ENCODE measurements around the gene MID1.

Gene MID1

DNA sequence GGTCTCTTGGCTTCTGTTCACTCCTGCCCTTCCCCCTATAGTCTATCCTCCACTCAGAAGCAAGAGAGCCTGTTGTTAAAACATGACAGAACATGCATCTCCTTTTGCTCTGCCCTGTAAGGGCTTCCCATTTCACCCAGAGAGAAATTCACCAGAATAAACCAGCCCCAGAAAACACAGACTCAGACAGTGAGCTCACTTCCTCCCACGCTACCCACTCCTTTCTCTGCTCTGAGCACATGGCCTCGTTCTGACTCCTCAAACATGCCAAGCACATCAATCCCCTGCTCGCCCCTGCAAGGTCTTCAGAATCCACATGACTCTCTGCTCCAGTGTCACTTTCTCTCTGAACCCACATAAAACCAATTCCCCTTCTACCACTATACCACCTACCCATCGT is 50.4 kb downstream of the MID1 start:
- Histone ChIP-seq H3K4me1 (ENCODE audit: control insufficient read depth in 5 of 5, insufficient read depth in 5 of 5, low read length in 5 of 5) (peaks cover 0 to 13% (median 9%) of the 10 kb centered on the region in 5 donors), H3K36me3 (ENCODE audit: control insufficient read depth in 5 of 5, insufficient read depth in 5 of 5, low read length in 5 of 5) (peaks cover 0 to 7% (median 7%) of the 10 kb centered on the region in 5 donors), H3K27ac (ENCODE audit: low read depth, low read length) (no peak overlapping the region), H3K4me3 (ENCODE audit: low read depth in 1 of 5, low read length in 5 of 5) (no peak overlapping the region), H3K27me3 (ENCODE audit: control insufficient read depth in 5 of 5, insufficient read depth in 4 of 5, low read length in 5 of 5) (no peaks in the 10 kb centered on the region), H3K9me3 (ENCODE audit: control insufficient read depth in 5 of 5, low read length in 5 of 5) (peaks cover 0 to 14% (median 7%) of the 10 kb centered on the region in 5 donors), H3K9ac (ENCODE audit: low read length in 5 of 5) (no peak overlapping the region)

DNA sequence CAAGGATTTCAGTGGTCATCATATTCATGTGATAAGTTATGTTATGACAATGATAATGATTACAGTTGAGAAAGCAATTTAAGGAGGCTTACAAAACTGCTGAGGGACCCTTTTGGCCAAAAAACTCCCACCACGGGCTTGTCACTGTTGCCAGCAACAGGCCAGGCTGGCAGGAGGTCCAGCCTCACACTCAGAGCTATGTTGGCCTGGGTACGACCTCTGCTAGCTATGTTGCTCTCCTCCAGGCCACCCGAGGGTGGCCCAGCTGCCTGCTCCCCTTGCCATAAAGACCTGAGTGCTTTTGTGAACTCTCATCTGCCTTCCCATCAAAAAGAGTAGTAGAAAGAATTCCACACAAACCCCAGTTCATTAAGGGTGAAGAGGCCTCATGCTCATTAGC is 52.0 kb downstream of the MID1 start:
- no peak overlapping the region for H3K9ac ChIP-seq (ENCODE audit: low read length in 5 of 5)
- H3K36me3 ChIP-seq (ENCODE audit: control insufficient read depth in 5 of 5, insufficient read depth in 5 of 5, low read length in 5 of 5) = peaks cover 0 to 7% (median 7%) of the 10 kb centered on the region in 5 donors
- no peak overlapping the region for H3K27ac ChIP-seq (ENCODE audit: low read depth, low read length)
- no peak overlapping the region for H3K4me3 ChIP-seq (ENCODE audit: low read depth in 1 of 5, low read length in 5 of 5)
- H3K9me3 ChIP-seq (ENCODE audit: control insufficient read depth in 5 of 5, low read length in 5 of 5) = peaks cover 0 to 5% (median 3%) of the 10 kb centered on the region in 5 donors
- H3K27me3 ChIP-seq (ENCODE audit: control insufficient read depth in 5 of 5, insufficient read depth in 4 of 5, low read length in 5 of 5) = no peaks in the 10 kb centered on the region
- H3K4me1 ChIP-seq (ENCODE audit: control insufficient read depth in 5 of 5, insufficient read depth in 5 of 5, low read length in 5 of 5) = peaks cover 0 to 12% (median 9%) of the 10 kb centered on the region in 5 donors

GRCh38 chrX:10567136-10567535 is 53.2 kb downstream of the MID1 start:
- Histone ChIP-seq H3K27me3 (ENCODE audit: control insufficient read depth in 5 of 5, insufficient read depth in 4 of 5, low read length in 5 of 5) (no peaks in the 10 kb centered on the region), H3K4me1 (ENCODE audit: control insufficient read depth in 5 of 5, insufficient read depth in 5 of 5, low read length in 5 of 5) (peaks cover 0 to 12% (median 9%) of the 10 kb centered on the region in 5 donors), H3K9me3 (ENCODE audit: control insufficient read depth in 5 of 5, low read length in 5 of 5) (peaks cover 0 to 3% (median 0%) of the 10 kb centered on the region in 5 donors), H3K27ac (ENCODE audit: low read depth, low read length) (no peak overlapping the region), H3K4me3 (ENCODE audit: low read depth in 1 of 5, low read length in 5 of 5) (no peak overlapping the region), H3K36me3 (ENCODE audit: control insufficient read depth in 5 of 5, insufficient read depth in 5 of 5, low read length in 5 of 5) (peaks cover 0 to 7% (median 7%) of the 10 kb centered on the region in 5 donors), H3K9ac (ENCODE audit: low read length in 5 of 5) (no peak overlapping the region)

DNA sequence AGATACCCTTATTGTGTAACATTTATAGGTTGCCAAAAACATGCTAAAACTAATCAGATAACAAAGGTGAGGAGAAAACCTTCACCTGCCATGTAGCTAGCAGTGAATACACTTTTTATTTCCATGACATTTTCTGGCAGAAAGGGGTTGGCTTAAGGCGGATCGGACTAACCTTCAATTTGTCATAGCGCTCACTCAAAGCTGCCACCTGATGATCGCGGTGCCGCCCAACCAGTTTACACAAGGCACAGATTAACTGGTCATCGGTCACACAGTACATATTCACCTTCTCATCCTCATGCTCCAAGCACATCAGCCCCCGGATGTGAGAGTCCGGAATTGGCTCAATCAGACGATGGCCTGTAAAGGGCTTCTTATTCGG is 53.7 kb downstream of the MID1 start:
- Histone ChIP-seq H3K4me1 (ENCODE audit: control insufficient read depth in 5 of 5, insufficient read depth in 5 of 5, low read length in 5 of 5) (peaks cover 0 to 10% (median 9%) of the 10 kb centered on the region in 5 donors), H3K9ac (ENCODE audit: low read length in 5 of 5) (no peak overlapping the region), H3K9me3 (ENCODE audit: control insufficient read depth in 5 of 5, low read length in 5 of 5) (peaks cover 0 to 3% (median 0%) of the 10 kb centered on the region in 5 donors), H3K36me3 (ENCODE audit: control insufficient read depth in 5 of 5, insufficient read depth in 5 of 5, low read length in 5 of 5) (peaks cover 0 to 7% (median 7%) of the 10 kb centered on the region in 5 donors), H3K27me3 (ENCODE audit: control insufficient read depth in 5 of 5, insufficient read depth in 4 of 5, low read length in 5 of 5) (no peaks in the 10 kb centered on the region), H3K27ac (ENCODE audit: low read depth, low read length) (no peak overlapping the region), H3K4me3 (ENCODE audit: low read depth in 1 of 5, low read length in 5 of 5) (no peak overlapping the region)

DNA sequence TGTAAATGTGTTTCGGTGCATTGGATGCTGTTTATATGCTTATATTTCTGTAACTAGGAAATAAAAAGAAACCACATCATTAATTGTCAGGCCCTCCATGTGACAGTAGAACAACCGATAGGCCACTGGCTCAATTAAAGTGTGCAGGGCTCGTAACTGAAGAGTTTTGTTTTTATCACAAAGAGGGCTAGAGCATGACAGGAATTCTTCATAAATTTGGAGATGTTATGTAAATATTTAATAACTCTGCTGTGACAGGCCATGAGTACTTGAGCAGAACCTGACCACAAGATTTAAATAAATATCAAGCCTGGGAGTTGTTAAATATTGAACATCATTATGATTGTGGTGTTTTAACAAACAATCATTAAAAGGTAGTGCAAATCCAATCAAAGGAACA is 55.9 kb downstream of the MID1 start:
- Histone ChIP-seq H3K9ac (ENCODE audit: low read length in 5 of 5) (no peak overlapping the region), H3K36me3 (ENCODE audit: control insufficient read depth in 5 of 5, insufficient read depth in 5 of 5, low read length in 5 of 5) (peaks cover 0 to 7% (median 7%) of the 10 kb centered on the region in 5 donors), H3K27me3 (ENCODE audit: control insufficient read depth in 5 of 5, insufficient read depth in 4 of 5, low read length in 5 of 5) (no peaks in the 10 kb centered on the region), H3K9me3 (ENCODE audit: control insufficient read depth in 5 of 5, low read length in 5 of 5) (peaks cover 0 to 3% (median 0%) of the 10 kb centered on the region in 5 donors), H3K4me3 (ENCODE audit: low read depth in 1 of 5, low read length in 5 of 5) (no peak overlapping the region), H3K4me1 (ENCODE audit: control insufficient read depth in 5 of 5, insufficient read depth in 5 of 5, low read length in 5 of 5) (no peaks in the 10 kb centered on the region), H3K27ac (ENCODE audit: low read depth, low read length) (no peak overlapping the region)

DNA sequence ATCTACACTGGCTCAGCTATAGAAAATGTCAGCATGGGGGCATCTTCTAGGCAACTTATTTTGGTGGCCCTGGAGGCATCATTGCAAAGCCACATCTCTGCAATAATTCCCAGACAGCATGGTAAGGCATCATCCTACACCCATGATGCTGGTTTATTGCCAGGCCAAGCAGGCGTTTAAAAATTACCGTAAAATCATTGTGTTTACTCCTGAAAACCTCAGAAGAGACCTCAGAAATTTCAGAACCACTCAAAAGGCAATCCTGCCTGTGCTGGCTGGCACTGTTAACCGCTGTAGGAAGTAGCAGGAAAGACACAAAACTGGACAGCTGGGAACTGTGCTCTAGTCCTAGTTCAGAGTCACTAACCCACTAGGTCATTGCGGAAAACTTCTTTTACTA is 63.2 kb downstream of the MID1 start:
- no peak overlapping the region for H3K9ac ChIP-seq (ENCODE audit: low read length in 5 of 5)
- no peak overlapping the region for H3K4me3 ChIP-seq (ENCODE audit: low read depth in 1 of 5, low read length in 5 of 5)
- no peak overlapping the region for H3K27ac ChIP-seq (ENCODE audit: low read depth, low read length)
- H3K9me3 ChIP-seq (ENCODE audit: control insufficient read depth in 5 of 5, low read length in 5 of 5) = no peaks in the 10 kb centered on the region
- no peaks in the 10 kb centered on the region for H3K36me3 ChIP-seq (ENCODE audit: control insufficient read depth in 5 of 5, insufficient read depth in 5 of 5, low read length in 5 of 5)
- H3K4me1 ChIP-seq (ENCODE audit: control insufficient read depth in 5 of 5, insufficient read depth in 5 of 5, low read length in 5 of 5) = no peaks in the 10 kb centered on the region
- no peaks in the 10 kb centered on the region for H3K27me3 ChIP-seq (ENCODE audit: control insufficient read depth in 5 of 5, insufficient read depth in 4 of 5, low read length in 5 of 5)

- Histone ChIP-seq H3K9ac (ENCODE audit: low read length in 5 of 5) (no peak overlapping the region), H3K9me3 (ENCODE audit: control insufficient read depth in 5 of 5, low read length in 5 of 5) (no peaks in the 10 kb centered on the region), H3K36me3 (ENCODE audit: control insufficient read depth in 5 of 5, insufficient read depth in 5 of 5, low read length in 5 of 5) (no peaks in the 10 kb centered on the region), H3K27me3 (ENCODE audit: control insufficient read depth in 5 of 5, insufficient read depth in 4 of 5, low read length in 5 of 5) (no peaks in the 10 kb centered on the region), H3K4me3 (ENCODE audit: low read depth in 1 of 5, low read length in 5 of 5) (no peak overlapping the region), H3K27ac (ENCODE audit: low read depth, low read length) (no peak overlapping the region), H3K4me1 (ENCODE audit: control insufficient read depth in 5 of 5, insufficient read depth in 5 of 5, low read length in 5 of 5) (no peaks in the 10 kb centered on the region)
These were observed 64.0 kb downstream of the MID1 start for GRCh38 chrX:10556405-10556804.

GRCh38 chrX:10555846-10556245 is 64.5 kb downstream of the MID1 start:
- no peak overlapping the region for H3K27ac ChIP-seq (ENCODE audit: low read depth, low read length)
- H3K4me3 ChIP-seq (ENCODE audit: low read depth in 1 of 5, low read length in 5 of 5) = no peak overlapping the region
- no peaks in the 10 kb centered on the region for H3K4me1 ChIP-seq (ENCODE audit: control insufficient read depth in 5 of 5, insufficient read depth in 5 of 5, low read length in 5 of 5)
- H3K9me3 ChIP-seq (ENCODE audit: control insufficient read depth in 5 of 5, low read length in 5 of 5) = no peaks in the 10 kb centered on the region
- H3K9ac ChIP-seq (ENCODE audit: low read length in 5 of 5) = no peak overlapping the region
- no peaks in the 10 kb centered on the region for H3K27me3 ChIP-seq (ENCODE audit: control insufficient read depth in 5 of 5, insufficient read depth in 4 of 5, low read length in 5 of 5)
- no peaks in the 10 kb centered on the region for H3K36me3 ChIP-seq (ENCODE audit: control insufficient read depth in 5 of 5, insufficient read depth in 5 of 5, low read length in 5 of 5)

GRCh38 chrX:10554612-10555270 is 65.6 kb downstream of the MID1 start:
- Histone ChIP-seq H3K27ac (ENCODE audit: low read depth, low read length) (no peak overlapping the region), H3K9ac (ENCODE audit: low read length in 5 of 5) (no peak overlapping the region), H3K36me3 (ENCODE audit: control insufficient read depth in 5 of 5, insufficient read depth in 5 of 5, low read length in 5 of 5) (no peaks in the 10 kb centered on the region), H3K27me3 (ENCODE audit: control insufficient read depth in 5 of 5, insufficient read depth in 4 of 5, low read length in 5 of 5) (no peaks in the 10 kb centered on the region), H3K4me1 (ENCODE audit: control insufficient read depth in 5 of 5, insufficient read depth in 5 of 5, low read length in 5 of 5) (no peaks in the 10 kb centered on the region), H3K4me3 (ENCODE audit: low read depth in 1 of 5, low read length in 5 of 5) (no peak overlapping the region), H3K9me3 (ENCODE audit: control insufficient read depth in 5 of 5, low read length in 5 of 5) (no peaks in the 10 kb centered on the region)

DNA sequence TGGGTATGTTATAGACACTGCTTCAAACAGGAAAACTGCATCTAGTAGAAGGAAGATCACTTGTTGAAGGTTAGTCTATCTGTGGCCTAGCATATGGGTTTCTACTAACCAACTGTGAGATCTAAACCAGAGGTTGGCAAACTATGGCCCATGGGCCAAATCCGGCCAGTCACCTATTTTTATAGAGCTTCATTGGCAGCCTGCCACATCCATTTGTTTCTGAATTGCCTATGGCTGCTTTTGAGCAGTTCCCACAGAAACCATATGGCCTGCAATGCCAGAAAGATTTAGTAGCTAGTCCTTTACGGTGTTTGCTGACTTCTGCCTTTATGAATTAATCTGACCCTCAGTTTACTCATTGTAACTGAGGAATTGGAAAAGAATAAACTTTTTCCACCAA is 71.1 kb downstream of the MID1 start:
- Histone ChIP-seq H3K27ac (ENCODE audit: low read depth, low read length) (no peak overlapping the region), H3K27me3 (ENCODE audit: control insufficient read depth in 5 of 5, insufficient read depth in 4 of 5, low read length in 5 of 5) (no peaks in the 10 kb centered on the region), H3K4me3 (ENCODE audit: low read depth in 1 of 5, low read length in 5 of 5) (no peak overlapping the region), H3K9me3 (ENCODE audit: control insufficient read depth in 5 of 5, low read length in 5 of 5) (no peaks in the 10 kb centered on the region), H3K36me3 (ENCODE audit: control insufficient read depth in 5 of 5, insufficient read depth in 5 of 5, low read length in 5 of 5) (no peaks in the 10 kb centered on the region), H3K4me1 (ENCODE audit: control insufficient read depth in 5 of 5, insufficient read depth in 5 of 5, low read length in 5 of 5) (peaks cover 0 to 3% (median 0%) of the 10 kb centered on the region in 5 donors), H3K9ac (ENCODE audit: low read length in 5 of 5) (no peak overlapping the region)
